Mesenchymal stem cell (in vitro differentiated cells and primary cell): Measurements from ENCODE around the gene CNKSR2. TPM values are rescaled to one million over a fixed set of nuclear protein-coding genes. Genes with fewer than 3 reads are reported as not detected.

ENCODE experiments used
- DNase-seq: peaks from one replicate; pipeline ENCODE4 v3.0.0-alpha.2; 2013
- H2AFZ ChIP-seq: one replicate; pipeline ENCODE4 v1.6.1; 2013; ENCODE audit warnings: low read depth, mild to moderate bottlenecking, control low read depth, inconsistent platforms, low read length, moderate library complexity
- H2AK5ac ChIP-seq: 2 replicates; pipeline ENCODE4 v1.6.1; 2013; ENCODE audit warnings: low read length, moderate library complexity, mild to moderate bottlenecking, inconsistent platforms; ENCODE audit not compliant: severe bottlenecking
- H2BK120ac ChIP-seq: one replicate; pipeline ENCODE4 v1.6.1; 2013; ENCODE audit warnings: low read depth, mild to moderate bottlenecking, inconsistent platforms, low read length, moderate library complexity
- H2BK12ac ChIP-seq, 2 experiments: one replicate each; pipeline ENCODE4 v1.6.1; 2013; ENCODE audit warnings: inconsistent platforms in 2 of 2, low read length in 2 of 2, mild to moderate bottlenecking in 2 of 2, moderate library complexity in 2 of 2, control low read depth in 1 of 2
- H2BK15ac ChIP-seq: one replicate; pipeline ENCODE4 v1.6.1; 2013; ENCODE audit warnings: mild to moderate bottlenecking, low read depth, inconsistent platforms; ENCODE audit not compliant: poor library complexity, severe bottlenecking
- H2BK5ac ChIP-seq: 2 replicates; pipeline ENCODE4 v1.6.1; 2013; ENCODE audit warnings: low read depth, mild to moderate bottlenecking, low read length, control low read depth, inconsistent platforms; ENCODE audit not compliant: poor library complexity, severe bottlenecking
- H3K14ac ChIP-seq, 2 experiments: one replicate each; pipeline ENCODE4 v1.6.1; 2013; ENCODE audit warnings: inconsistent platforms in 2 of 2, low read length in 2 of 2, control low read depth in 1 of 2, mild to moderate bottlenecking in 1 of 2, moderate library complexity in 1 of 2
- H3K18ac ChIP-seq, 2 experiments: one replicate each; pipeline ENCODE4 v1.6.1; 2013; ENCODE audit warnings: inconsistent platforms in 2 of 2, low read length in 2 of 2, control low read depth in 1 of 2, low read depth in 1 of 2, mild to moderate bottlenecking in 1 of 2
- H3K23ac ChIP-seq, 2 experiments: one replicate each; pipeline ENCODE4 v1.6.1; 2013; ENCODE audit warnings: inconsistent platforms in 2 of 2, low read length in 2 of 2, mild to moderate bottlenecking in 2 of 2, moderate library complexity in 2 of 2, control low read depth in 1 of 2
- H3K27ac ChIP-seq: 2 replicates; pipeline ENCODE4 v1.5.1; 2013; ENCODE audit warnings: mild to moderate bottlenecking, moderate library complexity, low read length, control low read depth, inconsistent platforms; ENCODE audit not compliant: poor library complexity, severe bottlenecking
- H3K27me3 ChIP-seq, 2 experiments: 2 replicates each; pipeline versions ENCODE4 v1.6.1 to v1.7.0; 2013; ENCODE audit warnings: low read length in 2 of 2, mild to moderate bottlenecking in 2 of 2, moderate library complexity in 2 of 2, control low read depth in 1 of 2, inconsistent platforms in 1 of 2; ENCODE audit not compliant: control insufficient read depth in 1 of 2, insufficient read depth in 1 of 2
- H3K36me3 ChIP-seq, 2 experiments: 2 replicates each; pipeline versions ENCODE4 v1.6.1 to v1.7.0; 2013; ENCODE audit warnings: low read length in 2 of 2, control low read depth in 1 of 2, inconsistent platforms in 1 of 2, low read depth in 1 of 2, mild to moderate bottlenecking in 1 of 2; ENCODE audit not compliant: insufficient read depth in 2 of 2, control insufficient read depth in 1 of 2
- H3K4ac ChIP-seq, 2 experiments: one replicate each; pipeline ENCODE4 v1.6.1; 2013; ENCODE audit warnings: inconsistent platforms in 2 of 2, low read length in 2 of 2, mild to moderate bottlenecking in 2 of 2, moderate library complexity in 2 of 2, control low read depth in 1 of 2, low read depth in 1 of 2
- H3K4me1 ChIP-seq: 2 replicates; pipeline ENCODE4 v1.6.1; 2013; ENCODE audit warnings: low read depth, low read length, control low read depth; ENCODE audit not compliant: control insufficient read depth, insufficient read depth
- H3K4me2 ChIP-seq: 2 replicates; pipeline ENCODE4 v1.6.1; 2013; ENCODE audit warnings: low read length, mild to moderate bottlenecking, inconsistent platforms; ENCODE audit not compliant: poor library complexity, severe bottlenecking
- H3K4me3 ChIP-seq, 2 experiments: 2 replicates each; pipeline versions ENCODE4 v1.5.1 to v1.7.0; 2013; ENCODE audit warnings: low read length in 2 of 2, mild to moderate bottlenecking in 2 of 2, control low read depth in 1 of 2, low read depth in 1 of 2; ENCODE audit not compliant: insufficient read depth in 1 of 2
- H3K79me1 ChIP-seq: replicated peaks from 2 replicates; pipeline ENCODE4 v1.6.1; 2013; ENCODE audit warnings: mild to moderate bottlenecking, control low read depth, low read length, inconsistent platforms; ENCODE audit not compliant: poor library complexity, severe bottlenecking
- H3K9ac ChIP-seq: 2 replicates; pipeline ENCODE4 v1.7.0; 2013; ENCODE audit warnings: mild to moderate bottlenecking, low read length, moderate library complexity
- H3K9me3 ChIP-seq: 2 replicates; pipeline ENCODE4 v1.7.0; 2013; ENCODE audit warnings: mild to moderate bottlenecking, low read length; ENCODE audit not compliant: control insufficient read depth
- H4K8ac ChIP-seq: one replicate; pipeline ENCODE4 v1.6.1; 2013; ENCODE audit warnings: inconsistent platforms, mild to moderate bottlenecking, low read length, moderate library complexity
- H4K91ac ChIP-seq: one replicate; pipeline ENCODE4 v1.6.1; 2013; ENCODE audit warnings: mild to moderate bottlenecking, low read length, inconsistent platforms
- WGBS: methylation state at CpG from one replicate; pipeline ENCODE4 v1.1.7; 2013; ENCODE audit warnings: mixed read lengths; 5-methylcytosine and 5-hydroxymethylcytosine counted together
- polyA plus RNA-seq, 2 experiments: library from polyadenylated mRNA; stranded (reverse); fragments of 200-250 nt; gene quantifications; one replicate each; pipeline ENCODE4 v1.2.3, GENCODE V29; 2013

CNKSR2 gene
- polyA plus RNA-seq (2013, experiment 1 of 2), result 0.28 TPM
- 0.29 TPM for polyA plus RNA-seq (2013, experiment 2 of 2)

- 0% methylated on average over 55 of the region's 94 CpGs for WGBS
- no peak within 1 kb of the TSS for H2BK120ac ChIP-seq
Observed at GRCh38 chrX:21374163-21374993, at the start of gene CNKSR2. TSS of gene CNKSR2 (plus strand) at chrX:21374418. CDS start at chrX:21374898, 480 bp downstream.

GRCh38 chrX:21354725-21355124 lies 19.5 kb upstream of the CNKSR2 start:
- no peak overlapping the region for H2BK5ac ChIP-seq
- H3K36me3 ChIP-seq, result no peaks in the 10 kb centered on the region
- no peak overlapping the region for H3K27ac ChIP-seq
- H2BK120ac ChIP-seq, result no peak overlapping the region
- no peak overlapping the region for H3K18ac ChIP-seq
- no peak overlapping the region for H2AFZ ChIP-seq
- H3K4me2 ChIP-seq, result no peak overlapping the region
- peaks cover 23% of the 10 kb centered on the region for H3K9me3 ChIP-seq
- H4K8ac ChIP-seq, result no peak overlapping the region
- no peaks in the 10 kb centered on the region for H3K27me3 ChIP-seq
- H2AK5ac ChIP-seq, result no peak overlapping the region
- no peak overlapping the region for H3K4me3 ChIP-seq
- no peaks in the 10 kb centered on the region for H3K4me1 ChIP-seq
- H2BK12ac ChIP-seq, result no peak overlapping the region
- no peak for DNase-seq
- H4K91ac ChIP-seq, result no peak overlapping the region
- no peak overlapping the region for H2BK15ac ChIP-seq
- H3K4ac ChIP-seq, result no peak overlapping the region
- WGBS, result no CpG with 5 or more reads among the region's 4 CpGs
- H3K23ac ChIP-seq, result no peak overlapping the region
- H3K9ac ChIP-seq, result no peak overlapping the region
- H3K79me1 ChIP-seq, result no peaks in the 10 kb centered on the region
- H3K14ac ChIP-seq, result no peak overlapping the region

More at GRCh38 chrX:21374163-21374993, at the start of gene CNKSR2:
- Histone ChIP-seq H2AFZ (peak within 1 kb of the TSS; percentile 53), H3K14ac (peak within 1 kb of the TSS in 1 of 2 experiments; percentile 60), H3K36me3 (no peaks in the 10 kb centered on the region), H3K18ac (peak within 1 kb of the TSS in 1 of 2 experiments; percentile 34), H2AK5ac (no peak within 1 kb of the TSS), H3K9me3 (no peaks in the 10 kb centered on the region), H3K4me3 (peak within 1 kb of the TSS; percentile 59 to 80), H4K8ac (peak within 1 kb of the TSS; percentile 41), H2BK15ac (no peak within 1 kb of the TSS), H3K23ac (no peak within 1 kb of the TSS), H3K4me2 (peak within 1 kb of the TSS; percentile 90), H2BK5ac (no peak within 1 kb of the TSS), H3K4me1 (peaks cover 13% of the 10 kb centered on the region), H3K27ac (no peak within 1 kb of the TSS), H4K91ac (no peak within 1 kb of the TSS), H3K27me3 (peaks cover 0 to 22% of the 10 kb centered on the region in 2 experiments), H3K79me1 (no peaks in the 10 kb centered on the region), H3K4ac (no peak within 1 kb of the TSS), H2BK12ac (no peak within 1 kb of the TSS), H3K9ac (peak within 1 kb of the TSS; percentile 55)
- peak; percentile 28 for DNase-seq

DNA sequence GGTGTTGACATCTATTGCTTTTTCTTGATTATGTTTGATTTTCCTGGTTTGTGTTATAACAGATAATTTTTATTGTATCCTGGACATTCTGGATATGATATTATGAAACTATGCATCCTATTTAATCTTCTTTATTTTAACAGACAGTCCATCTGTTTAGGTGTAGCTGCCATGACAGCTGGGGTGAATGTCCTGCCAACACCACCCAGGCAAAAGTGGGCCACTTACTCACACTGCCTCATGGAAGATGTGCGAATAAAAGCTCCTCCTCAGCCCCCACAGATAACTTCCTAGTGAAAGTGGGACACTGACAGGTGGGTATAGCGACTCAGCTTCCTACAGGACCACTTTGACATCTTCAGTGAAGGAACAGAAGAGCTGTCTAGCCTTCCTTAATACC lies 18.4 kb upstream of the CNKSR2 start:
- WGBS, result 60% methylated on average over 2 of the region's 2 CpGs

GRCh38 chrX:21369613-21370012 lies 4.6 kb upstream of the CNKSR2 start:
- Histone ChIP-seq H2BK120ac (no peak overlapping the region), H2BK12ac (no peak overlapping the region), H3K9me3 (peaks cover 8% of the 10 kb centered on the region), H3K9ac (no peak overlapping the region), H3K79me1 (no peaks in the 10 kb centered on the region), H2AFZ (no peak overlapping the region), H3K36me3 (no peaks in the 10 kb centered on the region), H2AK5ac (no peak overlapping the region), H3K14ac (no peak overlapping the region), H3K4me1 (peaks cover 5% of the 10 kb centered on the region), H3K27me3 (peaks cover 0 to under 1% of the 10 kb centered on the region in 2 experiments), H3K4me2 (no peak overlapping the region), H4K91ac (no peak overlapping the region), H2BK5ac (no peak overlapping the region), H3K23ac (no peak overlapping the region), H3K4me3 (no peak overlapping the region), H4K8ac (no peak overlapping the region), H3K4ac (no peak overlapping the region), H2BK15ac (no peak overlapping the region), H3K18ac (no peak overlapping the region), H3K27ac (no peak overlapping the region)
- DNase-seq, result no peak
- 56% methylated on average over 1 of the region's 2 CpGs for WGBS

More for the DNA sequence above, 18.4 kb upstream of the CNKSR2 start:
- Histone ChIP-seq H3K27ac (no peak overlapping the region), H3K27me3 (no peaks in the 10 kb centered on the region), H3K79me1 (no peaks in the 10 kb centered on the region), H3K9me3 (peaks cover 18% of the 10 kb centered on the region), H3K4me2 (no peak overlapping the region), H3K14ac (no peak overlapping the region), H3K36me3 (no peaks in the 10 kb centered on the region), H3K4ac (no peak overlapping the region), H3K23ac (no peak overlapping the region), H3K4me1 (no peaks in the 10 kb centered on the region), H2BK5ac (no peak overlapping the region), H4K8ac (no peak overlapping the region), H2BK15ac (no peak overlapping the region), H3K18ac (no peak overlapping the region), H2BK12ac (no peak overlapping the region), H3K4me3 (no peak overlapping the region), H3K9ac (no peak overlapping the region), H2BK120ac (no peak overlapping the region), H2AFZ (no peak overlapping the region), H2AK5ac (no peak overlapping the region), H4K91ac (no peak overlapping the region)
- no peak for DNase-seq
